ENCODE results near the gene GBP7.
"Not testable (repeated sequence)": the region's sequence is repeated elsewhere in the genome, so short reads cannot be mapped to it uniquely, and the experiment has no call there.

The GBP7 gene

DNA sequence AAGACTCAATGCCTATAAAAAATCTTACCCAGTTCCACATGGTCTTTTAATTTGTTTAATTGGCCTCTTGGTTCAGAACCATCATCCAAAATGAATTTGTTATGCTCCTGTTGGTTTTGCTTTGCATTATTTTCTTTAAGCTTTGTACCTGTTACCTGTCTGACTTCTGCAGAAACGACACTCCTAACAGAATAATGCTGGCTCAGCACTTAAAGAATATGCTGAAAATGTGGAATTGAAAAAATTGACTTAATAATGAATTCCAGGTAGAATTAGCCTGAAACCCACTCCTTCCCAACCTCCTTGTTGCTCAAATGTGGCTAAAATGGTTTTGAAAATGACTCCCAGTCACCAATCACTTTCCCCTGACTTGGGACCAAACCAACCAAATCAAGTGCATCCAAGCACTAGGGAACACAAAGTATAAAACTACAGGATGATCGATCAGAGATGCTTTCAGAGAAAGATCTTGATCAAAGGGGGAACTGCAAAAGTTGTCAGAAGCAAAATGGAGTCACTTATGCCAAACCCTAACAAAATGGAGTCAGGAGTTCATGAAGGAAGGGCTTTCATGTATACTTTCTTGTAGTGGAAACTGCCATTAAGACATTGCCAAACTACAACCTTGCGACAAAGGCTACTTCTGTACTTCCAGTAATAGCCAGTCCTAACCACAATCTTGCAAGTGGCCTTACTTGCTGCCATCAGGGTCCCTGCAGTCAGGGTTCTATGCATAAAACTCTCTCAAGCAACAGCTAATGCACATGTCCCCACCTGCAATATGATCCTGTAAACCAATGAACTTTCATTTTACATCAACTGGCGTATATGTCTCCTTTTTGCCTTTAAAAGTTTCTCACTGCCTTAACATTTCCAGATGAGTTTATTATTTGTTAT lies 5.4 kb downstream of the GBP7 start:
- no peak for DNase-seq

DNA sequence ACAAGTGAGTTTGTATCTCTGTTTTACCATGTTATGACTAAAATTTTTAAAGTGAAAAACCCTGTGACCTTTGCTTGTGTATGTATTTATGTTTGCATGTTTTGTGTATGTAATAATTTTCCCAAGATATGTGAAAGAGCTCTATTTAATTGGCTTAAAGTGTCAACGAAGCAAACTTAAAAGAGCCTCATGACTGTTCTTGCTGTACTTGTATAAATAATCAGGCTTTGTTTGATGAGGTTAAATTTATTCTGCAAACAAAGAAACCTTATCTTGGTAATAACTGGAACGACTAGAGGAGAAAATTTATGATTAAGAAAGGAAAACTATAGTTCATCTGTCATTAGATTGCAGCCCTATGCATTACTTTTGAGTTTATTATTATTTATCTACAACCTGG lies 6.6 kb downstream of the GBP7 start:
- no peak for DNase-seq

DNA sequence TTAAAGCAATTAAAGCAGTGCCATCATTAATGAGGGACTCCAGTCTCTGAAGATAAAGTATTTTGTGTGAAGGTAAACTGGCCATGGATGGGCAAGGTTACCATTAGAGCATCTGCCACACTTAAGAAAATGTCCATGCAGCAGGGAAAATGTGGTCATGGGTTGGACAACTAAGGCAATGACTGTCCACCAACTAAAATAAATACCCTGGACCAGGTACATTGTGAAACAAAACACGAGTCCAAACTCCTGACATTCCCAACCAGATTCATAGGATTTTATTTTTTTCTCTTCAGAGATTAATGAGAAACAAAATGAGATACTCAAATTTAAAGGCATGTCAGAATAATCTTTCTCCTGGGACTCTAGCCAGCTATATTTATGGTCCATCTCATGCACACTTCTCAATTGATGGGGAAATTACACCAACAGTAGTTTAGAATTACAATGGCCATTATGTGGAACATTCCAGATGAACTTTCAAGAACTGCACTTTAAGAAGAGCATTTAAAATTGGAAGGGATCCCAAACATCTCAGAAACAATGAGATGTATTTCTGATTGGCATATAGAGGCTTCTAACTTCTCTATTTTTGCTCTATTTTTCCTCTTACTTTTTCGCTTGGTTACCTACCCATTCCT lies 8.1 kb downstream of the GBP7 start:
- DNase-seq = no peak

DNA sequence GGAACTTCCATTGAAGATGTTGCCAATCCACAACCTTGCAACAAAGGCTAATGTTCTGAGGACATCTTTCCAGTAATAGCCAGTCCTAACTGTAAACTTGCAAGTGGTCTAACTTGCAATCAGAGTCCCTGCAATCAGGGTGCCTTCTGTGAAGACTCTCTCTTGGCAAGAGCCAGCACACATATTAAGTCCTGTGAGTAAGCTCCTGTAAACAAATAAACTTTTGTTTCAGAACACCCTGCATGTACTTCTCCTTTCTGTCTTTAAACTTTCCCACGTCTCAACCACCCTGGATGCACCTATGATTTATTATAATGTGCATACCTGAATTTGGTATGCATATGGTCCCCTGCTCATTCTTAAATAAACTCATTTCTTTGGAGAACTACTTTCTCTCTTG lies 9.1 kb downstream of the GBP7 start:
- DNase-seq = no peak

DNA sequence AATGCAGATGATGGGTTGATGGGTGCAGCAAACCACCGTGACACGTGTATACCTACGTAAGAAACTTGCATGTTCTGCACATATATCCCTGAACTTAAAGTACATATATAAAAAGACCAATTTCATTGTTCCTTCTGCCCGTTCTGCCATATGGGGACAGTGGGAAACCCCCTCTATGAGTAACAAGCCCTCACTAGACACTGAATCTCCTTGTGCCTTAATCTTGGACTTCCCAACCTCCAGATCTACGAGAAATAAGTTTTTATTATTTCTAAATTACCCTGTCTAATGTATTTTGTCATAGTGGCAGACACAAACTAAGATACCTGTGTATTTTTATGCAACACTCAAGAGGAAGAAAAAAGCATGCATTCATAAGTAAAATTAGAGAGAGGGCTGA lies 10.0 kb downstream of the GBP7 start:
- DNase-seq = no peak

DNA sequence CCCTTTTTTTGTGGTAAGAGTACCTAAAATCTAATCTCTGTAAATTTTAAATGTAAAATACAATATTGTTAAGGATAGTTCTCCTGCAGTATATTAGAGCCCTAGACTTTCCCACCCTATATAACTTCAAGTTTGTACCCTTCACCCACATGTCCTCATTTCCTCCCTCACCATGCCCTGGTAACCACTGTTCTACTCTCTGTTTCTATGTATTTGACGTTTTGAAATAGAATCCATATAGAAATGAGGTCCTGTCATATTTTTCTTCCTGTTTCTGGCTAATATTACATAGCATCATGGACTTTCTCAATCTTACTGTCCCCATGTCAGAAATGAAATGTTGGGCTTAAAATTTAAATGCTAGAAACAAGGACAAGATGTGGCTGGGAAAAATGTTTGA lies 24.8 kb downstream of the GBP7 start:
- no peak for DNase-seq

DNA sequence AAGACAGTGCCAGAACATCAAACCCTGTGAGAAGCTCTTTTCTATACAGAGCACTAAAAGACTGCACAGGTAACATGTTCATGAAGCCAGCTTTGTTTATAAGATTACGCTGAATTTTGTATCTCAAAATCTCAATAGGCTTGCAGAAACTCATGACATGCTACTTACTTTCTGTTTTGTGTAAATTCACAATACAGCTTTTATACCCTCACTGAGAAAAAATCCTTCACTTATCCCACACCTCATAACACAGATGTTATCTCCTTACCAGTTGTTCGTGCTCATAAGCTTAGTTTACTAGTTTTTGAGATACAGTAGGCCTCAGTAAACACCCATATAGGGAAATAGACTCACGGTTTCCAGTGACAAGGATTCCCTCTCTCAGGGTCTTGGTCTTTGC lies 25.8 kb downstream of the GBP7 start:
- DNase-seq = no peak

DNA sequence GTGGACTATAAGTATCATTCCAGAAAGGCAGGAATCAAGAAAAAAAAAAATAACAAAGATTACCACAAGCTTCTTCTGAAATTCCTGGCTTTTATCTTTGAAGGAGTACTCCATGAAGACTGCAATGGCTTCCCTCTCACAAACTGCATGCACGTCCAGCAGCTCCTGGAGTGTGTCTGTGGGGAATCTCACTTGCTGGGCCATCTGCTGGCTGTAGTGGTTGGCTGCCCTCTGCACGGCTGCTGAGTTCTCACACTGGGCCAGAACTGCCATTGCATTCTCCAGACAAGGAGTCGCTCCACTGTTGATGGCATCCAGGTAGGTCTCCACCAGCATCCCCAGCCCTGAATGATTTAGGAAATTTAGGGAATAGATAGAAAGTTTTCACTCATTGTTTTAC lies 26.6 kb downstream of the GBP7 start:
- DNase-seq = no peak

DNA sequence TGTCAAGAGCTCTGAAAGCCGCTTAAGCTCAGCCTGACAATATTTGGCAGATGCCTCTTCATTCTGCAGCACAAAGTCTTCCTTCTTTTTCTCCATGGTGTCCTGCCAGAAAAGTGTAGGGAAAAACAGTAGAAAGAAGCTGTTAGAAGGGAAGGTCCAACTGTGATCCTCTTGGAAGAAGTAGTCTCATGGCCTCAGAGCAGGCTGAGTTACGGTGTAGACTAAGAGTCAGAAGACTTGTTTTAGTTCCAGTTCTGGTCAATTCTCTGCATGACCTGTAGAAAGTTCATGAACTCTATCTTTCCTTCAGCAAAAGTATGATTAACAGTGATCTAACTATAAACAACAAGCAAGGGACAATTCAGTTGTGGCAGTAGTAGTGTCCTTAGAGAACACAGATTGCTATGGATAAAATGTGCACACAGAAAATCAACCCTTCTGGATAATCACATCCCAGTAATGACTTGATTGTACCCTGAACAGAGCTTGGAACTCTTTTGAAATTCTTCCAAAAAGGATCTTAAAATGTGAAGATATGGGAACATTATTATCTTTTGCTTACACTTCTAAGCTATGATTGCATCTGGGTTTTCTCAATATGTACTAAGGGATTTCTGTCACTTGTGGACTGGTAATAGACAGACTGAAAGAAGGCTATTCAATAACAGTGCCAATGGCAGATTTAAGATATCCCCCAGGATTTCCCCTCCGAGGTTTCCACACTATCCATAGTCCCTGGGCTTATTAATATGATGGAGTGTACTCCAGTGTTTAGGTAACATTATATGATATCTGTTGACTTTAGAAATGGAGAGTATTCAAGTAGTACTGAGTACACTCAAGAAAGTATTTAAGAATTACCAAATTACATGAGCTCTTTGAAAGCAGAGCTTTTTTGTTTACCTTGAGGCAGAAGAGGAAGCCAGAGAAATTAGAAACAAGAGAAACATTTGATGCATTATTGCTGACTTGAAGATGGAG lies 27.8 kb downstream of the GBP7 start:
- no peak for DNase-seq

DNA sequence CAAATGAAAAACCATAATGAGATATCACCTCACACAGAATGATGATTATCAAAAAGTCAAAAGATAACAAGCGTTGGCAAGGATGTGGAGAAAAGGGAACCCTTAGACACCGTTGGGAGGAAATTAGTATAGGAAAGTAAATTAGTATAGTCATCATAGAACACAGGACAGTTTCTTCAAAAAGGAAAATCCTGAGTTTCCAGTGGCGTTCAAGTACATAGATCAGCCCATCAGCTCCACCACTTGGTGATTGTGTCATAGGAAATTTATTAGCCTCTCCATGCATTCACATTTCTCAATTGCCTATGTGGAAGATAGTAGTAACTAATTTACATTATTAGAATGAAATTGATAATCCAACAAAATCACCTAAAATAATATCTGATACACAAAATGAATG lies 29.1 kb downstream of the GBP7 start:
- DNase-seq = no peak

DNA sequence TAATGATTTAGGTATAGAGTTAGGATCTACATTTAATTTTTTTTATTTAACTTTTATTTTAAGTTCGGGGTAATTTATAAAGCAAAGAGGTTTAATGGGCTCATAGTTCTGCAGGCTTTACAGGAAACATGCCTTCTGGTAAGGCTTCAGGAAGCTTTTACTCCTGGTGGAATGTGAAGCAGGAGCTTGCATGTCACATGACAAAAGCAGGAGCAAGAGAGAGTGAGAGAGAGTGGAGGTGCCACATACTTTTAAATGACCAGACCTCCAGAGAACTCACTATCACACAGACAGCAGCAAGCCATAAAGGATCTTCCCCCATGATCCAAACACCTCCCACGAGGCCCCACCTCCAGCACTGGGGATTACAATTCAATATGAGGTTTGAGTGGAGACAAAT lies 32.3 kb downstream of the GBP7 start:
- no peak for DNase-seq

DNA sequence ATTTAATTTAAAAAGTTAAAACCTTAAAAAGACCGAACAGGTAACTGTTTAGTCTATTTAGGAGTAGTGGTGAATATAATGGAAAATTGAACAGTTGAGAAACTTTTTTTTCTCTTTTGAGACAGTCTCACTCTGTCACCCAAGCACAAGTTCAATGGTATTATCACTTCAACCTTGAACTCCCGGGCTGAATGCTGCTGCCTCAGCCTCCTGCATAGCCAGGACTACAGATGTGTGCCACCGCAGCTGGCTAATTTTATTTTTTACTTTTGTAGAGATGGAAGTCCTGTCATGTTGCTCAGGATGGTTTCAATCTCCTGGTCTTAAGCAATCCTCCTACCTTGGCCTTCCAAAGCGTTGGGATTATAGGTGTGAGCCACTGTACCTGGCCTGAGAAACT lies 33.6 kb downstream of the GBP7 start:
- no peak for DNase-seq

DNA sequence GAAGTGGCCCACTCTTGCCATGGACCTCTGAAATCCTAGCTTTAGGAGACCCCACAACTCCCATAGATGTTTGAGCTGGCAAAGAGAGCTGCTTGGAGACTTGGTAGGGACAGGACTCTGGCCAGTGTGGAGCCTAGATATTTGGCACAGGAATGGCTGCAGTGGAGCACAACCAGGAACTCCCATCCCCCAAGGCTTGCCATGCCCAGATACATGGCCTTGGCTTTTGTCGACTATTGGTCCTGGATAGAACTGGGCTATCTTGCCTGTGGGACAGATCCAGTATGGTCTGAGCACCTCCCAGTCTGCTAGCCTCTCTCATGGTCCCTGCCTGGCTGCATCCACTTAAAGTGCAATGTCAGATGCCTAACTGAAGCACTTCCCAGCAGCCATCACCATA lies 42.1 kb downstream of the GBP7 start:
- DNase-seq = no peak

DNA sequence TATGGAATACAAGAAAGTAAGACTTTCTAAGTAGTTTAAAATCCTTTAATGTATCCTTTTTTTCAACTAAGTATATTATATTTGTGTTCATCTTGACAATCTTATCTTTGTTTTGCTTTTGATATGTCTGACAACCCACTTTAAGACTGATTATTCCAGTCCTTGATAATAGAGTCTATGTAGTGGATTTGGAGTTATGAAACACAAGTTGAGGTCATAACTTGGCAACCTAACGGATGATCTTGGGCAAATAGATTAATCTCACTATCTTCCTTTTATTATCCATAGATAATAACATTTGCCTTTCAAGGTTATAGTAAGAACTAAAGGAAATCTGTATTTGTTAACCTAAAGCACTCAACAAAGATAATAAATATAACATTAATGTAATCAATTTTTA lies 45.1 kb downstream of the GBP7 start:
- DNase-seq = no peak

DNA sequence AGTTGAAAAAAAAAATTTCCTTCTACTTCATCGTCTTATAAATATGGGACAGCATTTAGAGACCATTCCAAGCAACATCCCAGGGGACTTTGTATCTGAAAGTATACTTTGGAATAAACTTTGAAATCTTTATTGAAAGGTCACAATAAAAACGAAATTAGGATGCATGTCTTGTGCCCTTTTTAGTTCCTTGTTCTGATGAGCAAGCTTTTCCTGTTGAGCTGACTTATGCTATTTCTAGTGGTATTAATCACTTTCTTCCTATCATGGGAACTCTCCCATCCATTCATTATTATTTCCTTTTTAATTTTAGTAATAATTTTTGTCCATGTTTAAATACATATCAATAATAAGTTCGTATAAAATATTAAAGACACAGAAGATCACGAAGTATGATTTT lies 45.9 kb downstream of the GBP7 start:
- no peak for DNase-seq

DNA sequence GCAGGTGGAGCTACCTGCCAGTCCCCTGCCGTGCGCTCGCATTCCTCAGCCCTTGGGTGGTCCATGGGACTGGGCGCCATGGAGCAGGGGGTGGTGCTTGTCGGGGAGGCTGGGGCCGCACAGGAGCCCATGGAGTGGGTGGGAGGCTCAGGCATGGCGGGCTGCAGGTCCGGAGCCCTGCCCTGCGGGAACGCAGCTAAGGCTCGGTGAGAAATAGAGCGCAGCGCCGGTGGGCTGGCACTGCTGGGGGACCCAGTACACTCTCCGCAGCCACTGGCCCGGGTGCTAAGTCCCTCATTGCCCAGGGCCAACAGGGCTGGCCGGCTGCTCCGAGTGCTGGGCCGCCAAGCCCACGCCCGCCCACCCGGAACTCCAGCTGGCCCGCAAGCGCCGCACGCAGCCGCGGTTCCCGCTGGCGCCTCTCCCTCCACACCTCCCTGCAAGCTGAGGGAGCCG lies 47.8 kb downstream of the GBP7 start:
- not testable (repeated sequence) for DNase-seq

DNA sequence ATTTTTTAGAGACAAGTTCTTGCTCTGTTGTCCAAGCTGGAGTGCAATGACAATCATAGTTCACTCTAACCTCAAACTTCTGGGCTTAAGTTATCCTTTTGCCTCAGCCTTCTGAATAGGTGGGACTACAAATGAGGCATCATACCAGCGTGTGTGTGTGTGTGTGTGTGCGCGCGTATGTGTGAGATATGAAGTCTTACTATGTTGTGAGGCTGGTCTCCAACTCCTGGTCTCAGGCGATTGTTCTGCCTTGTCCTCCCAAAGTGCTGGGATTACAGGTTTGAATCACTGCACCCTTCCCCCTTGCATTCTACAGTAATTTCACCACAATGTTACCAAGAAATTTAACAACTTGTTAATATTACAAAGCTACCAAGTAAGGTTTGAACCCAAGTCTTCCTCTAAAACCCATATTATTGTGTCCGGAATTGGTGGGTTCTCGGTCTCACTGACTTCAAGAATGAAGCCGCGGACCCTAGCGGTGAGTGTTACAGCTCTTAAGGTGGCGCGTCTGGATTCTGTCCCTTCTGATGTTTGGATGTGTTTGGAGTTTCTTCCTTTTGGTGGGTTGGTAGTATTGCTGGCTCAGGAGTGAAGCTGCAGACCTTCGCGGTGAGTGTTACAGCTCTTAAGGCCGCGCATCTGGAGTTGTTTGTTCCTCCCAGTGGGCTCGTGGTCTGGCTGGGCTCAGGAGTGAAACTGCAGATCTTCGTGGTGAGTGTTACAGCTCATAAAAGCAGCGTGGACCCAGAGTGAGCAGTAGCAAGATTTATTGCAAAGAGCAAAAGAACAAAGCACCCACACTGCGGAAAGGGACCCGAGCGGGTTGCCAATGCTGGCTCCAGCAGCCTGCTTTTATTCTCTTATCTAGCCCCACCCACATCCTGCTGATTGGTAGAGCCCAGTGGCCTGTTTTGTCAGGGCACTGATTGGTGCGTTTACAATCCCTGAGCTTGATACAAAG lies 48.9 kb downstream of the GBP7 start:
- peak; percentile 87 for DNase-seq

DNA sequence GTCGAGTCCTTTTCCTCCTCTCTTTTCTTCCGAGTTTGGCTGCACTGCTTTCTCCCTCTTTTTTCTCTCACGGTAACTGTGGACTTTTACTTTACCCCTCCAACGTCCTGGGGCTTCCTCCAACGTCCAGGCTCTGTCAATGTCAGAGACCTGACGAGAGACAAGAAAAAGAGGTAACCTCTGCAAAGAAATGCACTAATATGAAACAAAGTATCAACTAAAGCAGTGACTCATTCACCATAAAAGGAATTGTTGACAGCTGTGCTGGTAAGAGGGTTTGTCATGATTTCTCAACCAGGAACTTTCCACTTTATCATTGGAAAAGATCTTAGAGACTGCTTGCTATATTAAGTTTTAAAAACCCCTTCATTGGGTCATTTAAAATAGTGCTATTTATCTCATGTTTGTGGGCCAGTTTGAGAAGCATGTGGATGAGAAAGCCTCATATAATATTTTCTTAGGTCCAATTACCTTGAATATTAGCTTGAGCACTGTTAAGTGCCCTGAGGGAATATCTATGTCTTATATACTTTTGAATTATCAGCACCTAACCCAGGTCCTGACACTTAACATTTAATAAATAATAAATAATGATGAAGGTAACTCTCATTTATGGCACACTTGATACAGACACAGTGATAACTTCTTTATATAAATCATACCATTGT lies 49.8 kb downstream of the GBP7 start, which contains the start of gene GBP2:
TSS of gene GBP2 (minus strand) at position 202 of the 668 bp plus-strand sequence. CDS start 4,148 bp downstream, outside the sequence.
- DNase-seq = no peak

DNA sequence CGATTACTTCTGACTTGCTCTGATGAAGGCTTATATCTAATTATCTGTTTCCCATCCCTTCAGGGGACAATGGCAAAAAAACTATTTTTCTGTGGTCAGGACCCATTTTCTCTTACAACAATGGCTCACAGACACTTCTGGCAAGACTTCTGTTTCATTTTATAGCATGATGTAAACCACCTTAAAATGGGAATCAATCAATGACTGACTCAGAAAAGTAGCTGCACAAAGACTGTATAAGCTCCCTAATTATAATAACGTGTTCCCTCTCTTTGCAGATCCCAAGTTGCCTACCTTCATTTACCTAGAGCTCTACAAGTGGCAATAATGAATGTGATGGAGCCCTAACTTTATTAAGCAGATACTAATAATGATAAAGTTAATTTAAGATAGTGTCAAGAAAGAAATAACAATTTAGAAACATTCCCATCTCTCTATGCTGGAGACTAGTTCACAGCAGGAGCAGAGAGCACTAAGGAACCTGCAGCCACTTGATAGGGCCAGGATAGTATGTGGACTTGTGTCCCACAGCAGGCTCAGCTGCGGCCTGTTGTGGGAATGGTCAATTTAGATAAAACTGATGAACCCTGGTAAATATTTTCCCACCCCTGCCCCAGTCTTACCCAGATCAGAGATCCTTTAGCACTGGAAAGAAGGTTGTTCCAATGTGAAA lies 50.4 kb downstream of the GBP7 start:
- DNase-seq = no peak

DNA sequence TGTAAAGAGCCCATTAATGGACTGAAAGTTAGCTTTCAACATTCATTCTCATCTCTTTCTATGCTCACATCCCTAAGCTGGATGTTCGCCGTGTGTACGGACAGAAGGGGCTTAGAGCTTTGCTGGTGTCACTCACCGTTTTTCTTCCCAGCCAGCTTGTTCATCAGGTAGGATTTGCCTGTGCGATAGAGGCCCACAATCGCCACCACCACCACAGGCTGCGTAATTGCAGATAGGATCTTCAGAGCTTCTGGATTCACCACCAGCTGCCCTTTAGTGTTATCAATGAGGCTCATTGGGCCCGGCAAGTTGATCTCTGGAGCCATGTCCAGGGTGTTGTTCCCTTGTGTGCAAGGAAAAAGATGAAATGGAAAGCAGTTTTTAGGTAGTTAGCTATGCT lies 54.2 kb downstream of the GBP7 start:
- DNase-seq = no peak

DNA sequence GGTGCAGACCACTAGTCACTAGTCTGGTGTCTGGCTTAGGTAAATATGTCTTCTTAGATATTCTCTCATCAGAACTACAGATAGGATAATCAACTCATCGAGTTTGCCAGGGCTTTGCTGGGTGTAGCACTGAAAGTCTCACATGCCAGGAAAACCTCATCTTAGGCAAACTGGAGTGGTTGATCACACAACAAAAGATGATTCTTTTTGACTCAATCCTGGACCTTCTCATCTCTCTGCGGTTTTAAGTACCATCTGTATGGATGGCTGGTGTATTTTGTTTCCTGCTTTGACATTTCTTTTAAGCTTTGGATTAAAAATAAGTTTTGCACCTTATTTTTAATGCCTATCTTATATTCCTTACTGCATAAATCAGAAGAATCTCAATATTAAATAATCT lies 61.1 kb downstream of the GBP7 start:
- no peak for DNase-seq

Measured in activated CD4-positive, alpha-beta T cell treated with anti-CD3 and anti-CD28 coated beads for 48 hours (primary cell).